GM18502 (cell line): ENCODE results near the gene FOXF2.

Experiments used
- ATAC-seq: cut with Tn5 transposase; IDR thresholded peaks from one replicate; pipeline ENCODE4 v1.9.1; 2021; ENCODE audit warnings: mild to moderate bottlenecking; ENCODE audit not compliant: unreplicated experiment, poor library complexity

The FOXF2 gene

GRCh38 chr6:1438471-1438881 lies 49.1 kb downstream of the FOXF2 start:
- ATAC-seq: no peak

GRCh38 chr6:1439349-1439748 lies 50.0 kb downstream of the FOXF2 start:
- ATAC-seq: no peak

- ATAC-seq: no peak
These were observed 53.6 kb downstream of the FOXF2 start for GRCh38 chr6:1442929-1443328.
